PC-3 (cell line): ENCODE measurements around the gene STK39. TPM values are rescaled to one million over a fixed set of nuclear protein-coding genes. Genes with fewer than 3 reads are reported as not detected.

Experiments used
- ATAC-seq: fragments of 200-7000 bp; cut with Tn5 transposase; 2 replicates; pipeline ENCODE4 v1.9.1; 2020; ENCODE audit warnings: mild to moderate bottlenecking, moderate library complexity
- BruUV-seq: library from RNA; stranded (reverse); fragments of 400-500 nt; replicated peaks from 2 replicates; lab custom pipeline; 2021; lab: Mats Ljungman, UMichigan
- CTCF ChIA-PET: fragments of 300-600 bp; sonication (Branson Sonifier 250); formaldehyde crosslinking; loops from one replicate; lab custom pipeline; 2022; ENCODE audit warnings: antibody characterized with exemption; lab: Charles Lee
- POLR2A ChIA-PET: fragments of 300-600 bp; sonication (Branson Sonifier 250); formaldehyde crosslinking; loops from one replicate; lab custom pipeline; 2022; ENCODE audit warnings: antibody characterized with exemption; ENCODE audit not compliant: unreplicated experiment; lab: Charles Lee
- DNase-seq: peaks from one replicate; pipeline ENCODE4 v3.0.0-alpha.2; 2015
- H2AFZ ChIP-seq: fragments of 300-600 bp; sonication (generic); 2 replicates; pipeline ENCODE4 v1.6.0; 2016; ENCODE audit warnings: antibody characterized with exemption, low read length
- H3F3A ChIP-seq: fragments of 300-600 bp; sonication (generic); one replicate; pipeline ENCODE4 v1.6.0; 2017; ENCODE audit warnings: antibody characterized with exemption, low read length, control low read depth, mild to moderate bottlenecking; ENCODE audit not compliant: unreplicated experiment
- H3K27ac ChIP-seq: fragments of 300-600 bp; sonication (generic); 2 replicates; pipeline ENCODE4 v1.5.1; 2016; ENCODE audit warnings: mild to moderate bottlenecking, low read length
- H3K27me3 ChIP-seq: fragments of 300-600 bp; sonication (generic); 2 replicates; pipeline ENCODE4 v1.6.1; 2016; ENCODE audit warnings: low read length, mixed read lengths
- H3K36me3 ChIP-seq: fragments of 300-600 bp; sonication (generic); 2 replicates; pipeline ENCODE4 v1.6.1; 2016; ENCODE audit warnings: low read depth, mixed run types, low read length, mixed read lengths
- H3K4me1 ChIP-seq: fragments of 300-600 bp; sonication (generic); 2 replicates; pipeline ENCODE4 v1.5.1; 2016; ENCODE audit warnings: low read length; ENCODE audit not compliant: insufficient read depth
- H3K4me2 ChIP-seq: fragments of 300-600 bp; sonication (generic); 2 replicates; pipeline ENCODE4 v1.6.0; 2016; ENCODE audit warnings: low read length
- H3K4me3 ChIP-seq: fragments of 300-600 bp; sonication (generic); 2 replicates; pipeline ENCODE4 v1.5.1; 2016; ENCODE audit warnings: mild to moderate bottlenecking, low read length, mixed read lengths
- H3K79me2 ChIP-seq: fragments of 300-600 bp; sonication (generic); 2 replicates; pipeline ENCODE4 v1.6.1; 2017; ENCODE audit warnings: low read length, mixed read lengths
- H3K9ac ChIP-seq: fragments of 300-600 bp; sonication (generic); 2 replicates; pipeline ENCODE4 v1.6.0; 2016; ENCODE audit warnings: mild to moderate bottlenecking, low read length
- H3K9me2 ChIP-seq: fragments of 300-600 bp; sonication (generic); replicated peaks from 2 replicates; pipeline ENCODE4 v1.6.1; 2016; ENCODE audit warnings: mixed run types, low read length, mixed read lengths
- H3K9me3 ChIP-seq: fragments of 300-600 bp; sonication (generic); 2 replicates; pipeline ENCODE4 v1.6.1; 2016; ENCODE audit warnings: low read length, mixed read lengths
- H4K20me1 ChIP-seq: fragments of 300-600 bp; sonication (generic); 2 replicates; pipeline ENCODE4 v1.6.1; 2016; ENCODE audit warnings: low read length, mixed read lengths
- CTCF ChIP-seq: fragments of 300-600 bp; sonication (generic); conservative IDR thresholded peaks from 2 replicates; pipeline ENCODE4 v1.5.1; 2017; ENCODE audit warnings: antibody characterized with exemption, low read depth, mild to moderate bottlenecking, low read length
- EZH2 ChIP-seq: fragments of 300-600 bp; sonication (generic); IDR thresholded peaks from one replicate; pipeline ENCODE4 v1.6.1; 2017; ENCODE audit warnings: antibody characterized with exemption, mild to moderate bottlenecking, low read length; ENCODE audit not compliant: unreplicated experiment
- EZH2phosphoT487 ChIP-seq: fragments of 300-600 bp; sonication (generic); IDR thresholded peaks from 2 replicates; pipeline ENCODE4 v1.6.1; 2018; ENCODE audit warnings: mild to moderate bottlenecking, antibody characterized with exemption, low read length, borderline replicate concordance
- intact Hi-C: fragments of 100-400 bp; cut with micrococcal nuclease; formaldehyde crosslinking; loops from 2 replicates; pipeline ENCODE4 v1.9.0; 2023
- total RNA-seq: library from RNA; depleted of rRNA; stranded (reverse); fragments of >200 nt; gene quantifications from 2 replicates; pipeline ENCODE4 v1.2.3, GENCODE V29; 2014

The STK39 gene
- total RNA-seq, 1 experiment from 2014 or later: 17.9 TPM

GRCh38 chr2:168176402-168176801, 71.0 kb downstream of the STK39 start:
- no peak for TF ChIP-seq EZH2phosphoT487
- no peak for TF ChIP-seq EZH2
- TF ChIP-seq CTCF: no peak
- no peak overlapping the region for H3K4me2 ChIP-seq
- intact Hi-C loops: no loop called here

GRCh38 chr2:168175469-168175868, 71.9 kb downstream of the STK39 start:
- Histone ChIP-seq H3K27me3 (no peaks in the 10 kb centered on the region), H3K4me3 (no peak overlapping the region), H3K4me1 (no peaks in the 10 kb centered on the region), H3K9me3 (no peaks in the 10 kb centered on the region), H3K9ac (no peak overlapping the region), H3K4me2 (no peak overlapping the region), H3K9me2 (no peaks in the 10 kb centered on the region), H3K36me3 (peaks cover 7% of the 10 kb centered on the region; the same call in 1 of the 2 replicates), H4K20me1 (no peaks in the 10 kb centered on the region), H2AFZ (no peak overlapping the region), H3K79me2 (peaks cover 45% of the 10 kb centered on the region), H3F3A (no peaks in the 10 kb centered on the region), H3K27ac (no peak overlapping the region)
- intact Hi-C loops: no loop called here
- no peak for DNase-seq
- POLR2A ChIA-PET: no interaction called here
- BruUV-seq: no TSS peak
- TF ChIP-seq CTCF: no peak
- TF ChIP-seq EZH2phosphoT487: no peak
- TF ChIP-seq EZH2: no peak
- CTCF ChIA-PET: no interaction called here
- ATAC-seq: no peak

More at GRCh38 chr2:168176402-168176801, 71.0 kb downstream of the STK39 start:
- Histone ChIP-seq H3K36me3 (peaks cover 7% of the 10 kb centered on the region; the same call in 1 of the 2 replicates), H3K4me3 (no peak overlapping the region), H3K4me1 (peaks cover 8% of the 10 kb centered on the region), H4K20me1 (no peaks in the 10 kb centered on the region), H3K9me2 (no peaks in the 10 kb centered on the region), H3K27me3 (no peaks in the 10 kb centered on the region), H3K9ac (no peak overlapping the region), H3K27ac (no peak overlapping the region), H3F3A (no peaks in the 10 kb centered on the region), H3K9me3 (no peaks in the 10 kb centered on the region), H2AFZ (no peak overlapping the region), H3K79me2 (peaks cover 40% of the 10 kb centered on the region)
- POLR2A ChIA-PET: no interaction called here
- BruUV-seq: no TSS peak
- CTCF ChIA-PET: no interaction called here
- no peak for ATAC-seq
- DNase-seq: no peak

DNA sequence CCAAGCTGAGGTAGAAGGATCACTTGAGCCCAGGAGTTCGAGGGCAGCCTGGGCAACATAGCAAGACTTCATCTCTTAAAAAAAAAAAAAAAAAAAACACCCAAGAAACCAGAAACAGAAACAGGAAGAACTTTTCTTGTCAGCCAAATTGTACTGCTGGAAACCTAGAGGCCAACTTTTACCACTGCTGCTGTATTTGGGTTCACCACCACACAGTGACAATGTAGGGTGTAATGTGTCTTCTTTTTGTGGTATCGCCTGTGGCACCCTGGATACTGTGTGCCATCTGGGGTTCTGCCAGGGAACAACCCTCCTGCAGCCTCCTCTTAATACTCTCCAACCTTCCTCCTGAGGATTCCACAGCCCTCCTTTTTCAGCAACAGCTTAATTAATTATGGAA, 72.6 kb downstream of the STK39 start:
- CTCF ChIA-PET: no interaction called here
- TF ChIP-seq CTCF: no peak
- no peak for TF ChIP-seq EZH2phosphoT487
- TF ChIP-seq EZH2: no peak
- peaks cover 46% of the 10 kb centered on the region for H3K79me2 ChIP-seq
- no peak overlapping the region for H3K27ac ChIP-seq
- H3K9me2 ChIP-seq: no peaks in the 10 kb centered on the region
- POLR2A ChIA-PET: interaction anchor here (0.6 kb wide), 1 partner anchor 866 kb away, joined by 5 read pairs; no protein-coding TSS in a partner anchor
- no peaks in the 10 kb centered on the region for H3K27me3 ChIP-seq
- BruUV-seq: no TSS peak
- no peaks in the 10 kb centered on the region for H3K4me1 ChIP-seq
- H3K9ac ChIP-seq: no peak overlapping the region
- intact Hi-C loops: no loop called here
- DNase-seq: no peak
- no peak overlapping the region for H2AFZ ChIP-seq
- H3F3A ChIP-seq: no peaks in the 10 kb centered on the region
- no peak overlapping the region for H3K4me3 ChIP-seq
- H3K9me3 ChIP-seq: no peaks in the 10 kb centered on the region
- ATAC-seq: no peak
- H3K36me3 ChIP-seq: peaks cover 7% of the 10 kb centered on the region; the same call in 1 of the 2 replicates
- no peaks in the 10 kb centered on the region for H4K20me1 ChIP-seq
- no peak overlapping the region for H3K4me2 ChIP-seq
